Adipose tissue (tissue), 3 donors: Measurements from ENCODE around the gene RNASE13. TPM values are rescaled to one million over a fixed set of nuclear protein-coding genes. Genes with fewer than 3 reads are reported as not detected.
"Not testable (repeated sequence)": the region's sequence is repeated elsewhere in the genome, so short reads cannot be mapped to it uniquely, and the experiment has no call there.

Source experiments
- H3K27ac ChIP-seq: one replicate; pipeline ENCODE4 v1.5.1; 2013; ENCODE audit warnings: low read depth, low read length
- WGBS, 3 donors: extraction: QIAGEN DNeasy Blood & Tissue Kit; methylation state at CpG; one replicate each; pipeline ENCODE4 v1.1.7; 2013; 5-methylcytosine and 5-hydroxymethylcytosine counted together
- polyA plus RNA-seq, 3 donors: library from polyadenylated mRNA; stranded (reverse); fragments of 200-250 nt; gene quantifications; one replicate each; pipeline ENCODE4 v1.2.3, GENCODE V29; 2013
- donor health status: healthy with polysubstance abuse.
- donor health status: Bipolar disorder and iron deficiency.
- donor health status: healthy.

The RNASE13 gene
- polyA plus RNA-seq, 3 donors, result not detected

- no peak overlapping the region for H3K27ac ChIP-seq
- WGBS, 3 donors, result 47 to 73% (median 66%) methylated on average over 2 of the region's 2 CpGs
These were observed 14.0 kb upstream of the RNASE13 start for GRCh38 chr14:21048638-21049037.

- H3K27ac ChIP-seq, result no peak overlapping the region
- WGBS, 3 donors, result 40 to 77% (median 68%) methylated on average over 2 of the region's 2 CpGs
These were observed 12.8 kb upstream of the RNASE13 start for GRCh38 chr14:21047378-21047781.

GRCh38 chr14:21043974-21044618, 9.5 kb upstream of the RNASE13 start:
- no peak overlapping the region for H3K27ac ChIP-seq
- 26 to 37% (median 27%) methylated on average over 6 of the region's 6 CpGs for WGBS, 3 donors

- H3K27ac ChIP-seq, result no peak overlapping the region
- whole genome bisulfite sequencing, 3 donors, result 3 to 44% (median 43%) methylated on average over 2 of the region's 2 CpGs
These were observed 8.9 kb upstream of the RNASE13 start for GRCh38 chr14:21043387-21043973.

- 43 to 56% (median 53%) methylated on average over 8 of the region's 8 CpGs for WGBS, 3 donors
- no peak overlapping the region for H3K27ac ChIP-seq
These were observed 8.3 kb upstream of the RNASE13 start for GRCh38 chr14:21042918-21043317.

- no peak within 1 kb of the TSS for H3K27ac ChIP-seq
- WGBS, 3 donors, result 66 to 78% (median 75%) methylated on average over 11 of the region's 11 CpGs
These were observed 7.2 kb upstream of the RNASE13 start, which contains the start of gene RNASE7 for GRCh38 chr14:21041676-21042433. RNASE7 (plus strand) TSS chr14:21042362; CDS start chr14:21042993, 631 bp downstream.

- H3K27ac ChIP-seq, result not testable (repeated sequence)
- 76 to 83% (median 80%) methylated on average over 3 of the region's 3 CpGs for WGBS, 3 donors
These were observed 6.3 kb upstream of the RNASE13 start for GRCh38 chr14:21040941-21041340.

- WGBS, 3 donors, result 68 to 75% (median 75%) methylated on average over 8 of the region's 8 CpGs
- H3K27ac ChIP-seq, result no peak overlapping the region
These were observed 5.8 kb upstream of the RNASE13 start for GRCh38 chr14:21040370-21040925.

- no peak overlapping the region for H3K27ac ChIP-seq
- 45 to 60% (median 52%) methylated on average over 8 of the region's 8 CpGs for WGBS, 3 donors
These were observed 5.2 kb upstream of the RNASE13 start for GRCh38 chr14:21039585-21040369.

GRCh38 chr14:21038441-21039422, 4.1 kb upstream of the RNASE13 start:
- 15 to 24% (median 24%) methylated on average over 10 of the region's 10 CpGs for WGBS, 3 donors
- H3K27ac ChIP-seq, result no peak overlapping the region

- WGBS, 3 donors, result 75 to 86% (median 77%) methylated on average over 3 of the region's 3 CpGs
- H3K27ac ChIP-seq, result no peak overlapping the region
These were observed 2.5 kb upstream of the RNASE13 start for GRCh38 chr14:21037156-21037555.

- WGBS, 3 donors, result 90 to 94% (median 92%) methylated on average over 7 of the region's 7 CpGs
- no peak overlapping the region for H3K27ac ChIP-seq
These were observed 2.1 kb upstream of the RNASE13 start for GRCh38 chr14:21036751-21037150.

- 76 to 89% (median 82%) methylated on average over 4 of the region's 4 CpGs for WGBS, 3 donors
- H3K27ac ChIP-seq, result no peak overlapping the region
These were observed 1.4 kb downstream of the RNASE13 start for GRCh38 chr14:21033133-21033698.

GRCh38 chr14:21032326-21033132, 2.1 kb downstream of the RNASE13 start:
- no peak overlapping the region for H3K27ac ChIP-seq
- 79 to 86% (median 80%) methylated on average over 5 of the region's 5 CpGs for WGBS, 3 donors

GRCh38 chr14:21030531-21030930, 4.1 kb downstream of the RNASE13 start:
- no peak overlapping the region for H3K27ac ChIP-seq
- 89 to 90% (median 90%) methylated on average over 12 of the region's 12 CpGs for WGBS, 3 donors

GRCh38 chr14:21029917-21030316, 4.7 kb downstream of the RNASE13 start, which contains the start of gene TPPP2:
TPPP2 (plus strand) TSS chr14:21030217; CDS start chr14:21030582, 365 bp downstream.
- no peak within 1 kb of the TSS for H3K27ac ChIP-seq
- WGBS, 3 donors, result 84 to 95% (median 84%) methylated on average over 5 of the region's 5 CpGs
